Adrenal gland (tissue), 5 donors: ENCODE data around the gene KLK8.

Experiments used
- CTCF ChIP-seq, 6 experiments: fragments of 450-650 bp in 4 of 6; fragments of 200-600 bp in 2 of 6; sonication (generic) in 1 of 6; IDR thresholded peaks; 1 replicate in 5 of 6; 2 replicates in 1 of 6; pipeline versions ENCODE4 v1.5.1 to v1.8.0; 2016 to 2021; ENCODE audit warnings: antibody characterized with exemption in 6 of 6, mild to moderate bottlenecking in 2 of 6, moderate library complexity in 1 of 6
- POLR2A ChIP-seq, 2 donors: fragments of 450-650 bp; IDR thresholded peaks; one replicate each; pipeline ENCODE4 v1.6.1; 2017; ENCODE audit warnings: antibody characterized with exemption in 2 of 2, mild to moderate bottlenecking in 2 of 2, moderate library complexity in 1 of 2
- donor health status: DM: no; HTN: no; CAD: no.

- TF ChIP-seq CTCF (IDR thresholded peaks at IDR 0.05) (no peak), POLR2A (IDR thresholded peaks at IDR 0.05) (no peak)
Measured at GRCh38 chr19:50978772-50979390, 22.5 kb downstream of the KLK8 start.
